Activated T-helper 2 cell treated with anti-CD3 and anti-CD28 coated beads, Interferon-gamma antibody, Interleukin-2, Interleukin-4, amounts not matched to agents 10 μg/mL and 5 μg/mL and 100 μg/mL, durations not matched to agents 14 hours and 24 hours and 36 hours (primary cell): ENCODE results near the gene REST. TPM values are rescaled to one million over a fixed set of nuclear protein-coding genes. Genes with fewer than 3 reads are reported as not detected.

Experiments used
- DNase-seq: peaks from one replicate; pipeline ENCODE4 v3.0.0; 2021; ENCODE audit warnings: low spot score
- H3K27ac Mint-ChIP-seq: one replicate; pipeline ENCODE4 v1.8.0; 2021; ENCODE audit warnings: mixed read lengths
- H3K27me3 Mint-ChIP-seq: one replicate; pipeline ENCODE4 v1.8.0; 2021; ENCODE audit warnings: low read depth, mixed read lengths
- H3K36me3 Mint-ChIP-seq: one replicate; pipeline ENCODE4 v1.8.0; 2021; ENCODE audit warnings: low read depth, mixed read lengths
- H3K4me1 Mint-ChIP-seq: one replicate; pipeline ENCODE4 v1.8.0; 2021; ENCODE audit warnings: low read depth, mixed read lengths
- H3K4me3 Mint-ChIP-seq: one replicate; pipeline ENCODE4 v1.8.0; 2021; ENCODE audit warnings: low read depth, mild to moderate bottlenecking, moderate library complexity, mixed read lengths
- H3K9me3 Mint-ChIP-seq: one replicate; pipeline ENCODE4 v1.8.0; 2021; ENCODE audit warnings: mixed read lengths
- intact Hi-C: fragments of 100-400 bp; cut with micrococcal nuclease; formaldehyde crosslinking; loops from one replicate; pipeline ENCODE4 v1.15.1; 2023
- total RNA-seq: library from RNA; stranded (reverse); gene quantifications from 2 replicates; pipeline ENCODE4 v1.2.3, GENCODE V29; 2022

The REST gene
- total RNA-seq, 1 donor from 2014 or later, result 44.5 TPM

GRCh38 chr4:56990109-56990905 lies 82.6 kb downstream of the REST start:
- no peak for DNase-seq
- intact Hi-C loops, result no loop called here
- Mint-ChIP-seq H3K9me3 (no peaks in the 10 kb centered on the region), H3K27me3 (no peaks in the 10 kb centered on the region), H3K4me1 (peaks cover 20% of the 10 kb centered on the region), H3K27ac (no peak overlapping the region), H3K36me3 (peaks cover 80% of the 10 kb centered on the region), H3K4me3 (no peak overlapping the region)

GRCh38 chr4:56995525-56995924 lies 87.8 kb downstream of the REST start:
- H3K4me1 Mint-ChIP-seq, result peaks cover 19% of the 10 kb centered on the region
- no peaks in the 10 kb centered on the region for H3K27me3 Mint-ChIP-seq
- no peak overlapping the region for H3K27ac Mint-ChIP-seq
- no peak for DNase-seq
- H3K36me3 Mint-ChIP-seq, result peaks cover 77% of the 10 kb centered on the region
- intact Hi-C loops, result no loop called here
- no peaks in the 10 kb centered on the region for H3K9me3 Mint-ChIP-seq
- H3K4me3 Mint-ChIP-seq, result no peak overlapping the region

- intact Hi-C loops, result no loop called here
- Mint-ChIP-seq H3K27ac (no peak overlapping the region), H3K36me3 (peaks cover 71% of the 10 kb centered on the region), H3K4me3 (no peak overlapping the region), H3K9me3 (no peaks in the 10 kb centered on the region), H3K27me3 (no peaks in the 10 kb centered on the region), H3K4me1 (peaks cover 5% of the 10 kb centered on the region)
- no peak for DNase-seq
These were observed 92.1 kb downstream of the REST start for GRCh38 chr4:56999751-57000150.

- Mint-ChIP-seq H3K4me3 (no peak overlapping the region), H3K27ac (no peak overlapping the region), H3K36me3 (peaks cover 69% of the 10 kb centered on the region), H3K4me1 (peaks cover 7% of the 10 kb centered on the region), H3K27me3 (no peaks in the 10 kb centered on the region), H3K9me3 (no peaks in the 10 kb centered on the region)
- intact Hi-C loops, result no loop called here
- DNase-seq, result no peak
These were observed 105.9 kb downstream of the REST start for GRCh38 chr4:57013543-57014120.

Other genes with a start within 250 kb of the REST start
- gene HOPX, start 226.6 kb upstream of the REST start, total RNA-seq, result 58.8 and 60.2 TPM in 2 replicates
- 0.75 TPM in 1 of 2 replicates, not detected in the other for gene SPINK2, start 86.2 kb upstream of the REST start, total RNA-seq
- 16.5 and 18.1 TPM in 2 replicates for gene NOA1, start 69.7 kb downstream of the REST start, total RNA-seq
- gene POLR2B, start 71.0 kb downstream of the REST start, total RNA-seq, result 153 and 155 TPM in 2 replicates
- gene IGFBP7, start 202.5 kb downstream of the REST start, total RNA-seq, result not detected in 2 replicates